Mucosa of stomach (tissue), 1 donor: ENCODE results near the gene ZNF679.
"Not testable (repeated sequence)": the region's sequence is repeated elsewhere in the genome, so short reads cannot be mapped to it uniquely, and the experiment has no call there.

Experiments used
- H3K27me3 ChIP-seq: one replicate; pipeline ENCODE4 v1.7.0; 2013; ENCODE audit warnings: mild to moderate bottlenecking, low read length; ENCODE audit not compliant: control insufficient read depth, insufficient read depth
- H3K36me3 ChIP-seq: one replicate; pipeline ENCODE4 v1.7.0; 2013; ENCODE audit warnings: low read length; ENCODE audit not compliant: control insufficient read depth, insufficient read depth
- H3K4me1 ChIP-seq: one replicate; pipeline ENCODE4 v1.7.0; 2013; ENCODE audit warnings: mild to moderate bottlenecking, low read length; ENCODE audit not compliant: control insufficient read depth, insufficient read depth
- H3K4me3 ChIP-seq: one replicate; pipeline ENCODE4 v1.7.0; 2013; ENCODE audit warnings: low read length
- H3K9ac ChIP-seq: one replicate; pipeline ENCODE4 v1.7.0; 2013; ENCODE audit warnings: mild to moderate bottlenecking, low read length, moderate library complexity
- H3K9me3 ChIP-seq: one replicate; pipeline ENCODE4 v1.7.0; 2013; ENCODE audit warnings: mild to moderate bottlenecking, low read length, moderate library complexity; ENCODE audit not compliant: control insufficient read depth
- donor health status: Pancreatic carcinoma.

The ZNF679 gene

GRCh38 chr7:64223366-64223765, 4.9 kb upstream of the ZNF679 start:
- H3K27me3 ChIP-seq: no peaks in the 10 kb centered on the region
- H3K9me3 ChIP-seq: no peaks in the 10 kb centered on the region

GRCh38 chr7:64266341-64266919, 38.2 kb downstream of the ZNF679 start:
- no peaks in the 10 kb centered on the region for H3K36me3 ChIP-seq

More at GRCh38 chr7:64223366-64223765, 4.9 kb upstream of the ZNF679 start:
- Histone ChIP-seq H3K4me1 (no peaks in the 10 kb centered on the region), H3K36me3 (no peaks in the 10 kb centered on the region), H3K4me3 (no peak overlapping the region), H3K9ac (no peak overlapping the region)

DNA sequence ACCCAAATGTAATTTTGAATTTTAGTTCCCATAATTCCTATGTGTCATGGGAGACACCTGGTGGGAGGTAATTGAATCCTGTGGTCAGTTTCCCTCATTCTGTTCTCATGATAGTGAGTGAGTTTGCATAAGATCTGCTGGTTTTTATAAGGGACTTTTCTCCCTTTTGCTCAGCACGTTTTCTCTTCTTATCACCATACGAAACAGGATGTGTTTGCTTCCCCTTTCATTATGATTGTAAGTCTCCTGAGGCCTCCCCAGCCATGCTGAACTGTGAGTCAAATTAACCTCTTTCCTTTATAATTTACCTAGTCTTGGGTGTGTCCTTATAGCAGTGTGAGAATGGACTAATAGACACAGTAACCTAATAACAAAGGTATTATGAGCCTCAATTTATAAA, 49.4 kb downstream of the ZNF679 start:
- Histone ChIP-seq H3K27me3 (no peaks in the 10 kb centered on the region), H3K9ac (no peak overlapping the region), H3K4me3 (no peak overlapping the region), H3K36me3 (no peaks in the 10 kb centered on the region), H3K4me1 (no peaks in the 10 kb centered on the region), H3K9me3 (no peaks in the 10 kb centered on the region)

More at GRCh38 chr7:64266341-64266919, 38.2 kb downstream of the ZNF679 start:
- no peak overlapping the region for H3K9ac ChIP-seq
- no peaks in the 10 kb centered on the region for H3K9me3 ChIP-seq
- no peak overlapping the region for H3K4me3 ChIP-seq
- H3K27me3 ChIP-seq: no peaks in the 10 kb centered on the region
- H3K4me1 ChIP-seq: no peaks in the 10 kb centered on the region

DNA sequence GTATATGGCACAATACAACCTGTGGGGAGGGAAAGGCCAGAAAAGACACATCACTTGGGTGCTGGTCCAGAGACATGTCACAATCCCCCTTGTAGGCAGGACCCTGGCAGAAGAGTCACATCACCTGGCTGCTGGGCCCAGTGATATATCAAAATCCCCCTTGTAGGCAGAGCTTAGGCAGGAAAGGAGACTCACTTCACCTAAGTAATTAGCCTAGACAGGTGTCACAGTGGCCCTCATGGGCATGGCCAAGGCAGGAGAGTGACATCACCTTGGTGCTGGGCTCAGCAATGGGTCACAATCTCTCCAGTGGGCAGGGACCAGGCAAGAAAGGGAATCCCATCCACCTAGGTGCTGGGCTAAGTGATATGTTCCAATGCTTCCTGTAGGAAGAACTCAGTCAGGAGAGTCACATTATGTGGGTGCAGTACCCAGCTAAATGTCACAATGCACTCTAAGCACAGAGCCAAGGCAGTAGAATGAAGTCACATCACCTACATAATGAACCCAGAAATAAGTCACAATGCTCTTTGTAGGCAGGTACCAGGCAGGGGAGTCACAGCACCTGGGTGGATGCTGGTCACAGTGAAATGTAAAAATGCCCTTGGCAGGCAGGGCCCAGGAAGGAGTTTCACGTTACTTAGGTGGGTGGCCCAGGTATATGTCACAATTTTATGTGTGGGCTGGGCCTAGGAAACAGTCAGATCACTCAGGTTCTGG, 66.6 kb downstream of the ZNF679 start:
- Histone ChIP-seq H3K9ac (no peak overlapping the region), H3K4me1 (no peaks in the 10 kb centered on the region), H3K36me3 (no peaks in the 10 kb centered on the region), H3K9me3 (no peaks in the 10 kb centered on the region), H3K4me3 (no peak overlapping the region), H3K27me3 (no peaks in the 10 kb centered on the region)

GRCh38 chr7:64297418-64297817, 69.1 kb downstream of the ZNF679 start:
- H3K4me3 ChIP-seq, H3K9me3 ChIP-seq, H3K4me1 ChIP-seq, H3K36me3 ChIP-seq, H3K9ac ChIP-seq, H3K27me3 ChIP-seq: not testable (repeated sequence)

- no peaks in the 10 kb centered on the region for H3K4me1 ChIP-seq
- no peak overlapping the region for H3K4me3 ChIP-seq
- no peaks in the 10 kb centered on the region for H3K9me3 ChIP-seq
- H3K36me3 ChIP-seq: no peaks in the 10 kb centered on the region
- no peak overlapping the region for H3K9ac ChIP-seq
- H3K27me3 ChIP-seq: no peaks in the 10 kb centered on the region
These were observed 72.5 kb downstream of the ZNF679 start for GRCh38 chr7:64300641-64301405.

DNA sequence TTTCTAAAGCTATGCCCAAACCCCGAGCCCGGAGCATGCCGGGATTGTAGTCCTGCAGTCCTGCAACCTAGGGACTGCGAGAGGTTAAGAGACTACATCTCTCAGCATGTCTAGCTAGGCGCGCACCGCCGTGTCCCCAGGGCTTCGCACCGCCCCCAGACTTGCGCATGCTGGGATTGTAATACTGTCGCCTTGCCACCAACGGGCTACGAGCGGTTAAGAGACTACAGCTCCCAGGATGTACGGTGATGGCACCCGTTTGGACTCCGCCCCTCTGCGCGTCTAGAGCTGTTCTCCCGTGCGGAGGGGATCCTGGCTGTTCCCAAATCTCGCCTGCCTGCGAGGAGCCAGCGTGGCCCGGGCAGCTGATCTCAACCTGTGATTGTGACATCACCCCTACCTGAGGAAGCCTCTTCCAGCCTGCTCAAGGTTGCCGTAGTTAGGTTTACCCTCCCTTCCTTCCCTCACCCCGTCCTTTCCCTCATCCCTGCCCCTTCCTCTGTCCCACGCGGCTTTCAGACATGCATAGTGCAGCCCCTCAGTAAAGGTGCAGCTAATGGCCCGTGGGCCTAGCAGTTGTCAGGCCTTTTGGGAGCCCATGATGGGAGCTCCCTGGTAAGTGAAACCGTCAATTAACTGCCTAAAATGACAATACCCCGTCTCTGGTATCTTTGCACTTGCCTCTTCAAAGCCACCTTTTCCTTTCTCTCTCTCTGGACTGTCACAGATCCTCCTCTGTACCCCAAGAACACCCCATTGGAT, 79.2 kb downstream of the ZNF679 start:
- peaks cover 11% of the 10 kb centered on the region for H3K4me1 ChIP-seq
- peak overlapping the region; percentile 84 for H3K9ac ChIP-seq
- H3K27me3 ChIP-seq: no peaks in the 10 kb centered on the region
- no peaks in the 10 kb centered on the region for H3K36me3 ChIP-seq
- H3K9me3 ChIP-seq: no peaks in the 10 kb centered on the region
- H3K4me3 ChIP-seq: peak overlapping the region; percentile 53

DNA sequence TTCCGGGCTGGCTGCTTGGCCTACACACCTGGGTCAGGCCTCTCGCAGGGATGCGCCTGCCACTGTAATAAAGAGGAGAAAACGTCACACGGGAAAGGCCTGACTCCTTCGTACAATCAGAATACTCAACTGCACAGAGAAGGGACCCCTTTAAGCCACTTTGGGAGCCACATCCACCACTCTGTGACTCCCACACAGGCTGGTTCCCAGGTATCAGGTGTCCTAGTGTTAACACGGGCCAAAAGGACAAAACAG, 79.7 kb downstream of the ZNF679 start:
- no peaks in the 10 kb centered on the region for H3K36me3 ChIP-seq
- no peaks in the 10 kb centered on the region for H3K27me3 ChIP-seq
- peak overlapping the region; percentile 53 for H3K4me3 ChIP-seq
- H3K9me3 ChIP-seq: no peaks in the 10 kb centered on the region
- peak overlapping the region; percentile 84 for H3K9ac ChIP-seq
- peaks cover 11% of the 10 kb centered on the region for H3K4me1 ChIP-seq

DNA sequence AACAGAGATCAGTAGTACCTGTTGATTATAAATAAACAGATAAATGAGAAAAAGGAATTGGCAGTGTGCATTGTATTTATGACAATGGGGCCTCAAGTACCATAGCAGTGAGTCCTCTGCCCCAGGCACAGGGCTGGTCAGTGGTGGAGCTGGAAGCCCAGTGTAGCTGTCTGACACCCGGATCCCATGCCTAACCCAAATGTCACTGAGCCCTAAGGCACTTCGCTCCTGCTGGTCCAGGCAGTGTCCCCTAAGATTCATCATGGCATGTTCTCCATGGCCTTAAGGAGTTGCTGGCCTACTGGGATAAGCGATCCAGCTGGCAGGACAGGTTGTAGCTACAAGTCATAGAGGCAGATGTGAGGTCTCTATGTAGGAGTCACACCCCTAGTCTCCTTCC, 82.2 kb downstream of the ZNF679 start:
- Histone ChIP-seq H3K27me3 (no peaks in the 10 kb centered on the region), H3K4me1 (peaks cover 16% of the 10 kb centered on the region), H3K4me3 (no peak overlapping the region), H3K9me3 (no peaks in the 10 kb centered on the region), H3K9ac (no peak overlapping the region), H3K36me3 (no peaks in the 10 kb centered on the region)

DNA sequence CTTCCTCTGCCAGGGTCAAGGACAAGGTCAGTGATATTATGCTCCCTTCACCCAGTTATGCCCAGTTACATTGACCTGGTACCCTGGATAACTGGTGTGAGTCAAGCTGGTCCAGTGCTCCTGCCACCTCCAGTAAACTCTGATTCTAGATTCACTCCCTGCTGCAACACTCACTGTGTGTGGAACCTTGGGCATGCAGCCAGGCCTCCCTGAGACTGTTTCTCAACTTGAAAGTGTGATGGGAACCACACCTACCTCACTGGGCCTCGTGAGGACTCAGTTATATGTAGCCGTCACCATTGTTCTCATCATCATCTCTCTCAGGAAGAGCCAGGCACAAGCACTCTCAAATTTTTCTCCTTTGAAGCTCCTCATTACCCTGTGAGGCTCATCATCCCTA, 84.6 kb downstream of the ZNF679 start:
- Histone ChIP-seq H3K4me1 (peaks cover 9% of the 10 kb centered on the region), H3K36me3 (no peaks in the 10 kb centered on the region), H3K9me3 (no peaks in the 10 kb centered on the region), H3K27me3 (no peaks in the 10 kb centered on the region), H3K9ac (no peak overlapping the region), H3K4me3 (no peak overlapping the region)

- Histone ChIP-seq H3K9me3 (no peaks in the 10 kb centered on the region), H3K36me3 (no peaks in the 10 kb centered on the region)
These were observed 85.6 kb downstream of the ZNF679 start, which contains the start of gene ZNF736 for GRCh38 chr7:64313740-64314491. ZNF736 (plus strand) TSS chr7:64313961; CDS start chr7:64314151, 190 bp downstream.

More at GRCh38 chr7:64313740-64314491, 85.6 kb downstream of the ZNF679 start, which contains the start of gene ZNF736:
- peak within 1 kb of the TSS; percentile 100 for H3K4me3 ChIP-seq
- H3K9ac ChIP-seq: peak within 1 kb of the TSS; percentile 96
- peaks cover 5% of the 10 kb centered on the region for H3K4me1 ChIP-seq
- no peaks in the 10 kb centered on the region for H3K27me3 ChIP-seq
